ENCODE data around the gene ARID5A. TPM values are rescaled to one million over a fixed set of nuclear protein-coding genes. Genes with fewer than 3 reads are reported as not detected.

The ARID5A gene
- total and polyA plus RNA-seq, 2 experiments from 2014 or later: 5.5 to 7.7 TPM

- H3K27ac ChIP-seq (ENCODE audit: low read depth): no peak overlapping the region
- peaks cover 10% of the 10 kb centered on the region; the same call in 2 of the 3 replicates for H3K36me3 Mint-ChIP-seq (ENCODE audit: low read depth)
- no peak for TF ChIP-seq POLR2AphosphoS5 (IDR thresholded peaks at IDR 0.05; ENCODE audit: low read depth)
- TF ChIP-seq STAT1 (IDR thresholded peaks at IDR 0.05; ENCODE audit: unreplicated experiment): no peak
- TF ChIP-seq NANOG (IDR thresholded peaks at IDR 0.05; ENCODE audit: borderline replicate concordance): no peak
- TF ChIP-seq, protein P1, sequence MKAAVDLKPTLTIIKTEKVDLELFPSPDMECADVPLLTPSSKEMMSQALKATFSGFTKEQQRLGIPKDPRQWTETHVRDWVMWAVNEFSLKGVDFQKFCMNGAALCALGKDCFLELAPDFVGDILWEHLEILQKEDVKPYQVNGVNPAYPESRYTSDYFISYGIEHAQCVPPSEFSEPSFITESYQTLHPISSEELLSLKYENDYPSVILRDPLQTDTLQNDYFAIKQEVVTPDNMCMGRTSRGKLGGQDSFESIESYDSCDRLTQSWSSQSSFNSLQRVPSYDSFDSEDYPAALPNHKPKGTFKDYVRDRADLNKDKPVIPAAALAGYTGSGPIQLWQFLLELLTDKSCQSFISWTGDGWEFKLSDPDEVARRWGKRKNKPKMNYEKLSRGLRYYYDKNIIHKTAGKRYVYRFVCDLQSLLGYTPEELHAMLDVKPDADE (IDR thresholded peaks at IDR 0.05): no peak
- TF ChIP-seq ZNF462 (CRISPR knock-in tag; IDR thresholded peaks at IDR 0.05): no peak
- no peak for TF ChIP-seq CTCF (conservative IDR thresholded peaks at IDR 0.05; ENCODE audit: low read depth in 2 of 2)
- TF ChIP-seq EZH2 (IDR thresholded peaks at IDR 0.05; ENCODE audit: low read depth, unreplicated experiment): no peak
- TF ChIP-seq REST (IDR thresholded peaks at IDR 0.05; ENCODE audit: unreplicated experiment): no peak
- no peak for TF ChIP-seq CREB1 (CRISPR knock-in tag; IDR thresholded peaks at IDR 0.05; ENCODE audit: low read depth)
- TF ChIP-seq ZNF114 (CRISPR knock-in tag; IDR thresholded peaks at IDR 0.05): no peak
- no peak for TF ChIP-seq ZNF331 (CRISPR knock-in tag; IDR thresholded peaks at IDR 0.05; ENCODE audit: low read depth)
- TF ChIP-seq EZH2phosphoT487 (IDR thresholded peaks at IDR 0.05; ENCODE audit: unreplicated experiment): no peak
- no peak for TF ChIP-seq JUNB (IDR thresholded peaks at IDR 0.05; ENCODE audit: unreplicated experiment)
- H3K4me1 ChIP-seq (ENCODE audit: insufficient read depth): no peaks in the 10 kb centered on the region
- no peak for ATAC-seq
- H4K20me1 ChIP-seq (replicated peaks; ENCODE audit: insufficient read depth): no peaks in the 10 kb centered on the region
- no peaks in the 10 kb centered on the region for H3F3A ChIP-seq (replicated peaks; ENCODE audit: low read depth)
- no peak for DNase-seq (ENCODE audit: low spot score)
- H3K9me2 ChIP-seq (ENCODE audit: insufficient read depth): no peaks in the 10 kb centered on the region
- no peak overlapping the region for H3K27ac Mint-ChIP-seq
- no peaks in the 10 kb centered on the region for H3K4me1 Mint-ChIP-seq
- peaks cover 18% of the 10 kb centered on the region for H3K27me3 Mint-ChIP-seq (ENCODE audit: insufficient read depth, low read depth, poor library complexity)
- H2AFZ ChIP-seq: no peak overlapping the region
- H3K4me2 ChIP-seq: no peak overlapping the region
- H3K9me3 Mint-ChIP-seq: peaks cover 26% of the 10 kb centered on the region
- H3K79me2 ChIP-seq (replicated peaks; ENCODE audit: insufficient read depth): no peaks in the 10 kb centered on the region
- no peaks in the 10 kb centered on the region for H3K27me3 ChIP-seq (ENCODE audit: insufficient read depth)
- H3K4me3 Mint-ChIP-seq: no peak overlapping the region
- H3K4me3 ChIP-seq: no peak overlapping the region
- H3K36me3 ChIP-seq (ENCODE audit: insufficient read depth): no peaks in the 10 kb centered on the region
Observed at GRCh38 chr2:96520231-96520630, 16.3 kb upstream of the ARID5A start.
